A549 treated with GW870086 at 1 μM for 4 hours (cell line): Measurements from ENCODE around the gene CHRNA3. TPM values are rescaled to one million over a fixed set of nuclear protein-coding genes. Genes with fewer than 3 reads are reported as not detected.

Experiments used
- total RNA-seq: library from RNA; stranded (reverse); fragments of 200-300 nt; extraction: Qiagen RNA extraction; gene quantifications from 5 replicates; pipeline ENCODE4 v1.2.3, GENCODE V29; 2022; ENCODE audit warnings: low read depth

CHRNA3 gene
- 0.35 to 0.96 TPM (median 0.64 TPM) in 5 replicates for total RNA-seq

GRCh38 chr15:78620527-78621421, at the start of gene CHRNA3:
Gene CHRNA3 (minus strand): TSS chr15:78620996. CDS start chr15:78620794, 202 bp downstream.

DNA sequence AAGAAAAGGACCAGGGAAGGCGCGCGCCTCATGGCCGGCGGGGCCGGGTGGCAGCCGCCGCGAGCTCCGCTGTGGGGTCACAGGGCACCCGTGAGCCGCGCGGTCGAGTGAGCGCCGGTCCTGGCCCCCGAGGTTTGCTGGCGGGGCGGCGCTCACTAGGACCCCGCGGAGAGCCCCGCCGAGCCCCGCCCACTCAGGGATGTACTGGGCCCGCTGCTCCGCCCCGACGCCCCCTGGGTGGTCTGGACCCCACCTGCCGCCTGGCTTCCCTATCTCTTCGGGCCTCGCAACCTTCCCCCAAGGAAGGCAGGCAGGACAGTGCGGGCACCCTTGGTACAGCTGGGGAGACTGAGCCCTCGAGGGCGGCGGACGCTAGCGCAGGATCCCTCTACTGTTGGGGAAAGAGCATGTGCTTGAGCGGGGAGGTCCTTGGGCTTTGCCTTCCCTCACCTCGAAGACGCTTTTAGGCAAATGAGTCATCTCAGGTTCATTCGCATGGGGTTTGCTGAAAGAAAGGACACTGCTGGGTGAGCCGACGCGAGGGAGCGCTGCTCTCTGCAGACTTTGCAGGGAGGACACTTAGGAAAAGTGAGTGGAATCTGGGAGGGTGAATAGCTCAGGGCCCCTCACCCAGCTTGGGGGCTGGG, 20.4 kb upstream of the CHRNA3 start, which contains the start of gene CHRNB4:
CHRNB4 (minus strand) TSS at position 109 of the 647 bp plus-strand sequence; CDS start at position 32, 77 bp downstream.

GRCh38 chr15:78565097-78565950, 55.5 kb downstream of the CHRNA3 start, which contains the start of gene CHRNA5:
Gene CHRNA5 (plus strand): TSS chr15:78565520. CDS start chr15:78565720, 200 bp downstream.

Other genes starting within 250 kb of the CHRNA3 start
- gene IREB2, start 182.8 kb downstream of the CHRNA3 start, total RNA-seq: 37.7 to 49.8 TPM (median 46.4 TPM) in 5 replicates
- 6.0 to 7.6 TPM (median 6.1 TPM) in 5 replicates for gene HYKK, start 113.4 kb downstream of the CHRNA3 start, total RNA-seq
- 379 to 479 TPM (median 406 TPM) in 5 replicates for gene PSMA4, start 80.6 kb downstream of the CHRNA3 start, total RNA-seq
- 30.9 to 35.7 TPM (median 33.6 TPM) in 5 replicates for gene CHRNA5, start 55.5 kb downstream of the CHRNA3 start, total RNA-seq
- gene CHRNB4, start 20.2 kb upstream of the CHRNA3 start, total RNA-seq: 0.52 to 1.6 TPM (median 1.1 TPM) in 5 replicates
- gene ADAMTS7, start 190.5 kb upstream of the CHRNA3 start, total RNA-seq: 4.8 to 7.8 TPM (median 6.2 TPM) in 5 replicates